ENCODE results near the gene OR2AG2. TPM values are rescaled to one million over a fixed set of nuclear protein-coding genes. Genes with fewer than 3 reads are reported as not detected.

OR2AG2 gene
- total and polyA plus RNA-seq, 4 donors, result 0.06 to 0.30 (median 0.21) TPM

- H3K36me3 ChIP-seq (ENCODE audit: control insufficient read depth, insufficient read depth, low read length), result no peaks in the 10 kb centered on the region
- no peaks in the 10 kb centered on the region for H3K27me3 ChIP-seq (ENCODE audit: control insufficient read depth, insufficient read depth, low read length)
- no peak overlapping the region for H3K27ac ChIP-seq (ENCODE audit: low read depth, low read length)
- DNase-seq (ENCODE audit: low read depth in 4 of 6, low spot score in 6 of 6), result no peak
- no peaks in the 10 kb centered on the region for H3K4me1 ChIP-seq (ENCODE audit: control insufficient read depth, insufficient read depth, low read length)
- no peaks in the 10 kb centered on the region for H3K9me3 ChIP-seq (ENCODE audit: control insufficient read depth, insufficient read depth, low read length)
- no peak overlapping the region for H3K4me3 ChIP-seq (ENCODE audit: low read depth, low read length)
- 92% methylated on average over 2 of the region's 2 CpGs for WGBS (ENCODE audit: insufficient coverage)
Measured at GRCh38 chr11:6745465-6746015, 26.2 kb downstream of the OR2AG2 start.

GRCh38 chr11:6745018-6745417 is 26.8 kb downstream of the OR2AG2 start:
- no peak for DNase-seq (ENCODE audit: low read depth in 4 of 6, low spot score in 6 of 6)
- Histone ChIP-seq H3K27ac (ENCODE audit: low read depth, low read length) (no peak overlapping the region), H3K9me3 (ENCODE audit: control insufficient read depth, insufficient read depth, low read length) (no peaks in the 10 kb centered on the region), H3K4me3 (ENCODE audit: low read depth, low read length) (no peak overlapping the region), H3K27me3 (ENCODE audit: control insufficient read depth, insufficient read depth, low read length) (no peaks in the 10 kb centered on the region), H3K4me1 (ENCODE audit: control insufficient read depth, insufficient read depth, low read length) (no peaks in the 10 kb centered on the region), H3K36me3 (ENCODE audit: control insufficient read depth, insufficient read depth, low read length) (no peaks in the 10 kb centered on the region)
- WGBS (ENCODE audit: insufficient coverage), result 62% methylated on average over 4 of the region's 4 CpGs

- H3K27me3 ChIP-seq (ENCODE audit: control insufficient read depth, insufficient read depth, low read length), result no peaks in the 10 kb centered on the region
- peak in 1 of 6 donors; percentile 9 for DNase-seq (ENCODE audit: low read depth in 4 of 6, low spot score in 6 of 6)
- no peak overlapping the region for H3K4me3 ChIP-seq (ENCODE audit: low read depth, low read length)
- no peaks in the 10 kb centered on the region for H3K4me1 ChIP-seq (ENCODE audit: control insufficient read depth, insufficient read depth, low read length)
- H3K27ac ChIP-seq (ENCODE audit: low read depth, low read length), result no peak overlapping the region
- 64% methylated on average over 5 of the region's 7 CpGs for WGBS (ENCODE audit: insufficient coverage)
- H3K36me3 ChIP-seq (ENCODE audit: control insufficient read depth, insufficient read depth, low read length), result no peaks in the 10 kb centered on the region
- H3K9me3 ChIP-seq (ENCODE audit: control insufficient read depth, insufficient read depth, low read length), result no peaks in the 10 kb centered on the region
Measured at GRCh38 chr11:6742260-6742659, 29.5 kb downstream of the OR2AG2 start.

DNA sequence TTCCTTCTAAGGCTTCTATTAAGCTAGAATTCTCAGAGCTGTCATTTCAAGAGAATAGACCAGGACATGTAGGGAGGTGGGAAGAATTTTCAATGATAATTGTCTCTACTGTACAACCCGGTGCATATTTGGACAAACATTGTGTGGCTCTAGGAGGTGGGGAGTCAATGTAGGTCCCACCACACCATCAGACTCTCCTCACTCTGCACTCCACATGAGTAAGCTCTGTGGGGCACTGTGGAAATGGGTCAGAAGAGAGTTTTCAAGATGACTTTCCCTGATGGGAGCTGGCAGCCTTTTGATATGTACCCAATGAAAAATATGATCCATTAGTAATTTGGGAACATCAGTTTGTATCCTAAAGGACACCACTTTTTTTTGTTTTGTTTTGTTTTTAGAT is 33.2 kb downstream of the OR2AG2 start:
- DNase-seq (ENCODE audit: low read depth in 4 of 6, low spot score in 6 of 6), result no peak
- no CpG with 5 or more reads among the region's 1 CpG for WGBS (ENCODE audit: insufficient coverage)
- Histone ChIP-seq H3K36me3 (ENCODE audit: control insufficient read depth, insufficient read depth, low read length) (no peaks in the 10 kb centered on the region), H3K4me1 (ENCODE audit: control insufficient read depth, insufficient read depth, low read length) (no peaks in the 10 kb centered on the region), H3K27me3 (ENCODE audit: control insufficient read depth, insufficient read depth, low read length) (no peaks in the 10 kb centered on the region), H3K9me3 (ENCODE audit: control insufficient read depth, insufficient read depth, low read length) (no peaks in the 10 kb centered on the region), H3K4me3 (ENCODE audit: low read depth, low read length) (no peak overlapping the region), H3K27ac (ENCODE audit: low read depth, low read length) (no peak overlapping the region)

GRCh38 chr11:6737872-6738466 is 33.8 kb downstream of the OR2AG2 start:
- Histone ChIP-seq H3K4me1 (ENCODE audit: control insufficient read depth, insufficient read depth, low read length) (no peaks in the 10 kb centered on the region), H3K27ac (ENCODE audit: low read depth, low read length) (no peak overlapping the region), H3K9me3 (ENCODE audit: control insufficient read depth, insufficient read depth, low read length) (no peaks in the 10 kb centered on the region), H3K27me3 (ENCODE audit: control insufficient read depth, insufficient read depth, low read length) (no peaks in the 10 kb centered on the region), H3K4me3 (ENCODE audit: low read depth, low read length) (no peak overlapping the region), H3K36me3 (ENCODE audit: control insufficient read depth, insufficient read depth, low read length) (no peaks in the 10 kb centered on the region)
- DNase-seq (ENCODE audit: low read depth in 4 of 6, low spot score in 6 of 6), result peak in 2 of 6 donors; percentile 45 to 59
- whole genome bisulfite sequencing (ENCODE audit: insufficient coverage), result 83% methylated on average over 1 of the region's 2 CpGs

GRCh38 chr11:6736495-6737121 is 35.2 kb downstream of the OR2AG2 start:
- Histone ChIP-seq H3K4me1 (ENCODE audit: control insufficient read depth, insufficient read depth, low read length) (no peaks in the 10 kb centered on the region), H3K4me3 (ENCODE audit: low read depth, low read length) (no peak overlapping the region), H3K27ac (ENCODE audit: low read depth, low read length) (no peak overlapping the region), H3K27me3 (ENCODE audit: control insufficient read depth, insufficient read depth, low read length) (no peaks in the 10 kb centered on the region), H3K36me3 (ENCODE audit: control insufficient read depth, insufficient read depth, low read length) (no peaks in the 10 kb centered on the region), H3K9me3 (ENCODE audit: control insufficient read depth, insufficient read depth, low read length) (no peaks in the 10 kb centered on the region)
- no peak for DNase-seq (ENCODE audit: low read depth in 4 of 6, low spot score in 6 of 6)
- 44% methylated on average over 1 of the region's 3 CpGs for WGBS (ENCODE audit: insufficient coverage)

GRCh38 chr11:6735306-6735705 is 36.5 kb downstream of the OR2AG2 start:
- H3K4me1 ChIP-seq (ENCODE audit: control insufficient read depth, insufficient read depth, low read length), result no peaks in the 10 kb centered on the region
- H3K27me3 ChIP-seq (ENCODE audit: control insufficient read depth, insufficient read depth, low read length), result no peaks in the 10 kb centered on the region
- no peaks in the 10 kb centered on the region for H3K9me3 ChIP-seq (ENCODE audit: control insufficient read depth, insufficient read depth, low read length)
- H3K36me3 ChIP-seq (ENCODE audit: control insufficient read depth, insufficient read depth, low read length), result no peaks in the 10 kb centered on the region
- no peak overlapping the region for H3K4me3 ChIP-seq (ENCODE audit: low read depth, low read length)
- no peak overlapping the region for H3K27ac ChIP-seq (ENCODE audit: low read depth, low read length)
- no CpG with 5 or more reads among the region's 3 CpGs for WGBS (ENCODE audit: insufficient coverage)
- peak in 1 of 6 donors; percentile 5 for DNase-seq (ENCODE audit: low read depth in 4 of 6, low spot score in 6 of 6)

- DNase-seq (ENCODE audit: low read depth in 4 of 6, low spot score in 6 of 6), result no peak
- no CpG with 5 or more reads among the region's 3 CpGs for WGBS (ENCODE audit: insufficient coverage)
- Histone ChIP-seq H3K4me3 (ENCODE audit: low read depth, low read length) (no peak overlapping the region), H3K27me3 (ENCODE audit: control insufficient read depth, insufficient read depth, low read length) (no peaks in the 10 kb centered on the region), H3K27ac (ENCODE audit: low read depth, low read length) (no peak overlapping the region), H3K36me3 (ENCODE audit: control insufficient read depth, insufficient read depth, low read length) (no peaks in the 10 kb centered on the region), H3K4me1 (ENCODE audit: control insufficient read depth, insufficient read depth, low read length) (no peaks in the 10 kb centered on the region), H3K9me3 (ENCODE audit: control insufficient read depth, insufficient read depth, low read length) (no peaks in the 10 kb centered on the region)
Measured at GRCh38 chr11:6734616-6735015, 37.2 kb downstream of the OR2AG2 start.

- Histone ChIP-seq H3K4me3 (ENCODE audit: low read depth, low read length) (no peak overlapping the region), H3K4me1 (ENCODE audit: control insufficient read depth, insufficient read depth, low read length) (no peaks in the 10 kb centered on the region), H3K27me3 (ENCODE audit: control insufficient read depth, insufficient read depth, low read length) (no peaks in the 10 kb centered on the region), H3K36me3 (ENCODE audit: control insufficient read depth, insufficient read depth, low read length) (no peaks in the 10 kb centered on the region), H3K9me3 (ENCODE audit: control insufficient read depth, insufficient read depth, low read length) (no peaks in the 10 kb centered on the region), H3K27ac (ENCODE audit: low read depth, low read length) (no peak overlapping the region)
- DNase-seq (ENCODE audit: low read depth in 4 of 6, low spot score in 6 of 6), result no peak
- 100% methylated on average over 1 of the region's 3 CpGs for WGBS (ENCODE audit: insufficient coverage)
Measured at GRCh38 chr11:6733326-6734275, 38.2 kb downstream of the OR2AG2 start.

All from spinal cord (tissue), 10 donors.